NCI-H1694 treated with DMSO at 0.1 percent for 48 hours (cell line): ENCODE measurements around the gene GOLGA6L9.
"Not testable (repeated sequence)": the region's sequence is repeated elsewhere in the genome, so short reads cannot be mapped to it uniquely, and the experiment has no call there.

Experiments
- DNase-seq: peaks from one replicate; lab custom pipeline; 2025; lab: John Stamatoyannopoulos, UW

Gene GOLGA6L9

GRCh38 chr15:82469381-82469780 is 39.8 kb downstream of the GOLGA6L9 start:
- not testable (repeated sequence) for DNase-seq

- not testable (repeated sequence) for DNase-seq
These were observed 42.8 kb downstream of the GOLGA6L9 start for GRCh38 chr15:82472269-82472982.

GRCh38 chr15:82474596-82475325 is 45.1 kb downstream of the GOLGA6L9 start:
- DNase-seq, result not testable (repeated sequence)

GRCh38 chr15:82475345-82475967 is 45.8 kb downstream of the GOLGA6L9 start:
- not testable (repeated sequence) for DNase-seq

- not testable (repeated sequence) for DNase-seq
These were observed 47.2 kb downstream of the GOLGA6L9 start for GRCh38 chr15:82476697-82477342.

- DNase-seq, result not testable (repeated sequence)
These were observed 47.9 kb downstream of the GOLGA6L9 start for GRCh38 chr15:82477343-82478057.
